NCI-H146 (cell line): ENCODE measurements around the gene ARRDC4.
A peak's percentile ranks its signal among the peaks of the same experiment; 100 is the strongest.
"Not testable (repeated sequence)": the region's sequence is repeated elsewhere in the genome, so short reads cannot be mapped to it uniquely, and the experiment has no call there.

Experiments
- DNase-seq: peaks from one replicate; lab custom pipeline; 2025; lab: John Stamatoyannopoulos, UW

Gene ARRDC4

DNA sequence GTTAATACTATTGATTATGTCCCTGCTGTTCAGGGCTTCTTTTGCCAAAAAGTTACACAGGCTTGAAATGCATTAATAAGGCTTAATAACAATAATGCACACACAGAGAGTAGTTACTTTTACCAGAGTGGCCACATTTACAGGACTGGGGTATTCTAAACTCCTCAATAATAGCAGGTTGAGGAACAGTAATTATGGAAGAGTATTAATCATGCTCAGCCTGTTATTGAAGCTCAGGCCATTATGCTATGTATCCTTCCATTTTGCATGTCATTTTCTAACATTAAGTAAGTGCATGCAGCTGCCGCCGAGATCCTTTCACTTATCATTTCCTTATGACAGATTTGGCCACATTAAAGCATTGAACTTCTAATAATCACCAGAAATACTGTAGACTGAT, 5.7 kb downstream of the ARRDC4 start:
- no peak for DNase-seq

DNA sequence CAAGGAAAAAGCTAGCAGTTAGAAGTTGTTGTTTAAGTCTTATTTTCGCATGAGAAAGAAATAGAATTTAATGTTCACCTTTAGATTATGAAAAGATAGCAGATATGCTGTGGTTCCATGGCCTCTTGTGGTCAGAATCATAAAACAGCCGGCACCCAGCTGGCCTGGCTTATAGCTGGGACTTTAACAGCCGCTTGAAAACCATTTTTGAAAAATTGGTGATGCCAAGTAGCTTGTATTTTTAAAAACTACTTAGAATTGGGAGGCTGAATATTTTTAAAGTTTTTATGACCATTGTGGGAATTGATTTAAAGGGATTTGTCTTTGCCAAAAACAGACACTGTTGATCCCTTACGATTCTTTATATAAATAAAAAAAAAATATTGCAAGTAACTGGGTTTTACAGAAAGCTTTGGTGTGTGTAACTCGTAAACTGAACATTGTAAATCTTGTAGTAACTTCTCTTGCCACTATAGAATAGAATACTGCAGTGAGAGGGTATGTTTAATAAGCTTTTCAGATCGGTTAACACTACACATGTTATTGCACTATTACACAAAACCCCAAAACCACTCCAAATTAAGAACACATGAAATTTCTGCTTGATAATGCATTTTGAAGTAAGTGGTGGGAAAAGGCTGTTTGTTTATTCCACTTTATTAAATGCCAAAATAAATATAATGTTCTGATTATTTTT, 6.6 kb downstream of the ARRDC4 start:
- DNase-seq = no peak

DNA sequence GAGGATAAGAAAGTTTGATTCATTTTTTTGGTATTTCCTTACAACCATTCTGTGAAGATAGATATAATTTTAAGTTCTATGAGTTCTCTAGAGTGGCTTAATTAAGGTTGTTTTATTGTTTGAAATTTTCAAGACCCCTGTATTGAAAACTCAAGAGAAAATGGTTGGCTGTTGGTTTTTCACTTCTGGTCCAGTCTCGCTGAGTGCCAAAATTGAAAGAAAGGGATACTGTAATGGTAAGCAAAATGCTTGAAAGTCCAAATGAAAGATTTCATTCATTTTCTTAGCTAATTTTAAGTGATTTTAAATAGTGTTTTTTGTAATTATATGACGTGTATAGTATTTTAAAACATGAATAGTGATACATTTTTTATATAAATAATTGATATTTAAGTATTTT, 7.4 kb downstream of the ARRDC4 start:
- DNase-seq = no peak

DNA sequence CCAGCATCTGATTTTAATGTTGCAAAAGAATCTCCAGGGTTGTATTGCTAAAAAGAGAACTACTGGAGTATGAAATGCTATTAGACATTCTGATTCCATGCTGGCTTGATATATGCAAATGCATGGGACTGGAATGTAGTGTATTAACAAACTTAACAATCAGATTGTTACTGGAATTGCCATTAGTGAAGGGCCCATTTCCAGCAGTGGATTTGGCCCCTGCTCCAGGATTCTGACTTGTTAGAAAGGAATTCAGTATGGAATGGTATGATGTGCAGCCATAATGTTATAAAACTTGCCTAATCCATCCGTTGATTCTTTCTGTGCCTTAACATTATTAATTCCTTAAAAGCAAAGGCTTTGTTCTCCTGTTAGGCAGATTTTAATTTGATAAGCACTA, 7.9 kb downstream of the ARRDC4 start:
- DNase-seq = no peak

DNA sequence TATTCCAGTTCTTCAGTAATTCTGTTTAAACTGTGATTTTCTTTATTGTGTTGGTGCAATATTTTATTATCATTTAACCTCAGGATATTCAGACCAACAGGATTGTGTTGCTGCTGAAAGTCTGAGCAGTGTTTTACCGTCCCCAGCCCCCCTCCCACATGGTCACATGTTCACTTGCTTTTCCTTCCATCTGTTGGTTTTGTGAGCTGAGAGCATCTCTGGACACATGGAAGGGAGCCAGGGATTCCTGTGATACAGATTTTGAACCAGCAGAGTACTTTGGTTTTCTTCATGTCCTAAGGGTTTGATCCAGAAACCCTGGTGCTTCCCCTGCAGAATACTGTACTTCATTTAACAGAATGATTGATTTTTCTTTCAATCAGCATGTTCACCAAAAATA, 11.9 kb downstream of the ARRDC4 start:
- no peak for DNase-seq

DNA sequence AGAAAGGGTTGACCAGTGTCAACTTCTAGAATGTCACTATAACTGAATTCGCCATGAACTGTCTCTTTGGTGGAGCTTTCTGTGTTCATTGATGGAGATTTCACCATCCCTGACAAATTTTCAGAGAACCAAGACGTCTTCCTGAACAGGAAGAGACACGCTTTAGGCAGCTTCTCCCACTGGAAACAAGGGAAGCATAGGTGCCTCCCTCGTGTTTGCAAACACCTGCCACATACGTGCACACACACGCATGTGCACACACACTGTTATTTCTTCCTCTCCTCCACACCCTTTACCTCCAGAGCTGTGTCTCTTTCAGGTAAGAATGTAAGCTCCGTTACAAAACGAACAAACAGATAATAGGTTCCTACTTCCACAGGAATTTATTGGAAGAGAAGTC, 15.6 kb downstream of the ARRDC4 start:
- DNase-seq = no peak

DNA sequence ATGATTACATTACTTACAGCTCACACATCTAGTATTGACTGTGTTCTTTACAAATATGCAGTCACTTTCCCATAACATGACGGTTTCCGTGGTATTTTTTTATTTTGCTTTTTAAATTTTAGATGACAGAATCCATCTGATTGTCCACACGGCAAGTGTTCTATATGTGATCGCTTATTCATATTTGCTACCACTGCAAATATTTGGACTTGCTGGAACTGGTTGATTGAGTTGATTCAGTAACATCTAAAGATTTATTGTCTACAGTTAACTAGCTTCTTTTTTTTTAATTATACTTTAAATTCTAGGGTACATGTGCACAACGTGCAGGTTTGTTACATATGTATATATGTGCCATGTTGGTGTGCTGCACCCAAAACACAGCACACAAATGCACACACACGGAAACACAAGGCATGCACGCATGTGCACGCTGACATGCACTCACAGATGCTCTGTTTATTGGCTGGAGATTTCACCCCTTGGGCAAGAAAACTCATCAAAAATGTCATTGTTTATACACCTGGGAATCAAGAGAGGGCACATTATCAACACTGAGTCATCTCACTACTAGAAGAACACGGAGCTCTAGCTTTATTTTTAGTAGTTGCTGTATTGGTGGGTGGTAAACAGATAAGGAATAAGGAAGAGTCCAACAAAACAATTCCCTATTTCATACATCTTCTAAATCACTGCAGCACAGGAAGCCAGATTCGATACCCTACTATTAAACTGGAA, 16.4 kb downstream of the ARRDC4 start:
- peak; percentile 11 for DNase-seq

DNA sequence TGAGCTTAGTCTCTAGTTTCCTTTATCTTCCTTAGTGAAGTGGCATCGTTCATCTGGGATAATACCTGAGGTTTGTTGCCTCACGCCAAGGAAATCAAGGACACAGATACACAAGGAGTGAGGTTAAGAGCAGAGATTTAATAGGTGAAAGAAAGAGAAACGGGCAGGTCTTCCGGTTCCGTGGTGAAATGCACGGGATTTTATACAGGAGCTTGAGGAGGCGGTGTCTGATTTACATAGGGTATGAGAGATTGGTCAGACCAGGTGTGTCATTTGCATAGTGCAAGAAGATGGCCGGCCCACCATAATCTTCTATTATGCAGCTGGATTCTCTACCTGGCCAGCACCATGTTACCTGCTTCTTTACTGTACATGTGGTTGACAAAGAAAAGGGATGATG, 17.2 kb downstream of the ARRDC4 start:
- peak; percentile 90 for DNase-seq

DNA sequence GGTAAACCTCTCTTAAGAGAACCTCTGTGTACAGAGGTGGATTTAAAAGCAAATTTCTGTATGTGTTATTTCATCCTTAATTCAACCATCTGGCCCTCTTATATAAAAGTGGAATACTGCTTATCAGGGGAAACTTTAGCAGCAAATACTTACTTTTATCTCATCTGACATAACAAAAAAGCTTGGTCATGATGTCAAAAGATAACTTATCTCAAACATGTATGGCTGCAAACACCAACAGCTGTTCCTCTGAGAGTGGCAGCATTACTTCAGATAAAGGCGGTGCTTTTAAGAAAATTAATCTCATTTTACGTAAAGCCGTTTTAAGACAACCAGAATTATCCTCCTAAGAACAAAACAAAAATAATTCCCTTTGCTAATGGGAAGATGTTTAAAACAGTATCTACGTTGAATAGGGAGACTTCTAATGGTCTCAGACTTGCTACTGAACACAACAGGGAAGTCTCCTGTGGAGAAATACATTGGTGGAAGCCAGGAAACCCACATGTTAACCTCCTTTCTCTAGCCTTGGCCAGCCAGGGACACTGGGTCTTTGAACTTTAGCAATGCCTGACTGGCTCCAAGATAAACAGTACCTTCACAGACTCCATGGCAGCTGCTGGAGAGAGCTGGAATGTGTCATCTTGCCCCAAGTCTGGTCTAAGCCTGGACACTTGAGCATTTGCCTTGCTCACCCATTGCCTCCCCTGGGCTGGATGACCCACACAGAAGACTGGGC, 18.1 kb downstream of the ARRDC4 start:
- DNase-seq = no peak

DNA sequence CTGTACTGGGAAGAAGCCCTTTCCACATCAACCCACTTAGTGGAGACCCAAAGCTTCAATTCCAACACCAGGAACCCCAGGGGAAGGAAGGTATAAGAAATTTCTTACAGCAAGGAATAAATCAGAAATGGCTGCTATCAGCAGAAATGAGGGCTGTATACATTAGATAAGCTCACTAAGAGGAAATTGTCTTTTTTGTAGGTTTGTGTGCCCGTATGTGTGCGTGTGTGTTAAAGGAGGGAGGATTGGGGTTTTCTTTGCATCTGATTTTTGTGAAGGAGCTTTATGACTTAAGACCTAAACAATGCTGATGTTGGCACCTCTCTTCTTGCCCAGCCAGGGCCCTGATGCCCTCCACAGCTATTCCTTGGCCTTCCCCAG, 18.6 kb downstream of the ARRDC4 start:
- DNase-seq = no peak

DNA sequence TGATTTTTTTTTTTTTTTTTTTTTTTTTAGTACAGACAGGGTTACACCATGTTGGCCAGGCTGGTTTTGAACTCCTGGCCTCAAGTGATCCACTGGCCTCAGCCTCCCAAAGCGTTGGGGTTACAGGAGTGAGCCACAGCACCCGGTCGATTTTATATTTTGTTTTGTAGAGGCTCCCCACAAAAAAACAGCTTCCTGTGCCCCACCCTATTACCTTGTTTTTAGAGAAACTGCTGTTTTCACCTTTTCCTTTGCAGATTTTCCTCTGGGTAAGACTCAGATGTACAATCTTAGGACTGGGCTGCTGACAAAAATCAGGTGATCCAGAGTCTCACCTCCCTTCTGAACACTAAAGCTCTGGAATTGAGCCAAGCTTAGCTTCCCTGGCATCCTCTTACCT, 20.6 kb downstream of the ARRDC4 start:
- DNase-seq = no peak

DNA sequence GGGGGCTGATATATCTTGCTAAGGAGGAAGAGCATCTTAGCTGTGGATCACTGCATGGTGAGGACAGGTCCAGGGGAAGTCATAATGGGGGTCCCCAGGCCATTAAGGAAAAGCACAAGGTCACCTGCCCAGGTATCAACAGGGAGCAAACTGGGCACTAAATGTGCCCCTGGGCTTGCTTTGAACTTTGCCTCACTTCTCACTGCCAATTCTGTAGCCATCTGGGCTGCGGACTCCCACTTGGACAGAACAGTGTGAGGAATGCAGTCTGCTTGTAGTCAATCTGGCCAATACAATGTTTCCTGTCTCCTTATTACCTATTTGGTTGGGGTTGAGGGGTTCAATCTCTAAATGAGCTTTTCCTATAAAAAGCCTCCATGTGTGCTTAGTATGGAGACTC, 21.3 kb downstream of the ARRDC4 start:
- peak; percentile 50 for DNase-seq

DNA sequence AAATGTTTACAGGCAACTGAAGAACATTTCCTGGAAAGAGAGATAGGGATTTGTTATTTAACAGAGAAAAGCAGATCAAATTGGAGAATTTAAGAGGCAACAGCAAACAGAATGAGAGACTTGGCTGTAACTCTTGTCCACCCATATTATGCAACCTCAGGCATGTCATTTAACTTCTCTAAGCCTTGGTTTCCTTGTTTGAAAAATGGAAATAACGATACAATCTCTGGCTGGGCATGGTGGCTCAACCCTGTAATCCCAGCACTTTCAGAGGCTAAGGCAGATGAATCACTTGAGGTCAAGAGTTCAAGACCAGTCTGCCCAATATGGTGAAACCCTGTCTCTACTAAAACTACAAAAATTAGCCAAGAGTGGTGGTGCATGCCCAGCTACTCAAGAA, 23.7 kb downstream of the ARRDC4 start:
- DNase-seq = no peak

DNA sequence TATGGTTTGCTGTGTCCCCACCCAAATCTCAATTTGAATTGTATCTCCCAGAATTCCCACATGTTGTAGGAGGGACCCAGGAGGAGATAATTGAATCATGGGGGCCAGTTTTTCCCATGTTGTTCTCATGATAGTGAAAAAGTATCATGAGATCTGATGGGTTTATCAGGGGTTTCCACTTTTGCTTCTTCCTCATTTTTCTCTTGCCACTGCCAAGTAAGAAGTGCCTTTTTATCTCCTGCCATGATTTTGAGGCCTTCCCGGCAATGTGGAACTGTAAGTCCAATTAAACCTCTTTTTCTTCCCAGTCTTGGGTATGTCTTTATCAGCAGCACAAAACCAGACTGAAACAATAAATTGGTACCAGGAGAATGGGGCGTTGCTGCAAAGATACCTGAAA, 25.5 kb downstream of the ARRDC4 start:
- not testable (repeated sequence) for DNase-seq

DNA sequence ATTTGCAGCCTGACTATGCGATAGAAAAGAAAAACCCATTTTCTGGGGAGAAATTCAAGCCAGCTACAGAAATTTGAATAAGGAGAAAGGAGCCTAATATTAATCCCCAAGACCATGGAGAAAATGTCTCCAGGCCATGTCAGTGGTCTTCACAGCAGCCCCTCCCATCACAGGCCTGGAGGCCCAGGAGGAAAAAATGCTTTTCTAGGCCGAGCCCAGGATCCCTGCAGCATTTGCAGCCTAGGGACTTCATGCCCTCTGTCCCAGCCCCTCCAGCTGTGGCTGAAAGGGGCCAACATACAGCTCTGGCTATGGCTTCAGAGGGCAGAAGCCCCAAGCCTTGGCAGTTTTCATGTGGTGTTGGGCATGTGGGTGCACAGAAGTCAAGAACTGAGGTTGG, 26.3 kb downstream of the ARRDC4 start:
- no peak for DNase-seq

DNA sequence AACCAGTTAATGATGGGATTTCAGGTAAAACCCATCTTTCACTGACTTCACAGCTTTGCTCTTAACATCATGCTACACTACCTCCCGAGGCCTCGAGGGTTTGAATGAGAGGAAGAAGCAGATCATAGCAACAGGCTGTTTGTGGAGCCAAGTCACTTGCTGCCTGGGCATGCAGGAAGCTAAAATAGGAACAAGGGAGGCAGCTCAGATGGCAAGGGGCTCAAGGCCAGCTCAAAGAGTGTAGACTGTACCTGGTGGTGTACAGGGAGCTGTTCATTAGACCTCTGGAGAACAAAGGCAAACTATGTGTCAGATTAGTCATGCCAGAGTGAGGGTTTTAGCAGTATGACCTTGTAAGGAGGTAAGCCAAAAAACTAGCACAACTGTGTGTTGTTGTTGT, 28.8 kb downstream of the ARRDC4 start:
- no peak for DNase-seq

DNA sequence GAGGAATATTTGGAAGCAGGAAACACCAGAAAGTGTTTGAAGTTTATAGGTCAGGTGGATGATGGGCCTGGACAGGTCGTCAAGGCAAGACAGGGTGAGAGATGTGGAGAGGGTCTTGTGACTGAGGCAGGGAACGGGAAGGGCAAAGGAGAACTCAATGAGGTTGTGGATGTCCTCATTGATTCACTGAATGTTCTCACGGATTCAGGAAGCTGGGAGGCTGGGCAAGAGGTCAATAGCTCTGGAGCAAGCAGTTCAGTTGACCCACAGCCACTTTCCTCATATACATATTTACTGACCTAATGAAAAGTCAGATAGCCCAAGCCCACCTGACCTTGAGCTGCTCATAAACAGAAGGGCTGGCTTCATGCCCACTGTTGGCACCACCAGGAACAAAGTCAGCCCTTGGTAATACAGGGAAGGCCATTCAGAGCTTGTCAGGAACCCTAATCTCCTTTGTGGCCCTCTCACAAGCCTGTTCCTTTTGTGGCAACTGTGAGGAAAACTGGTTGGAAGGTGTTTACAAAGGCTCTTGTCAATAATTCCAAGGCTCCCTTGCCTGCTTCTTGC, 31.6 kb downstream of the ARRDC4 start:
- no peak for DNase-seq

DNA sequence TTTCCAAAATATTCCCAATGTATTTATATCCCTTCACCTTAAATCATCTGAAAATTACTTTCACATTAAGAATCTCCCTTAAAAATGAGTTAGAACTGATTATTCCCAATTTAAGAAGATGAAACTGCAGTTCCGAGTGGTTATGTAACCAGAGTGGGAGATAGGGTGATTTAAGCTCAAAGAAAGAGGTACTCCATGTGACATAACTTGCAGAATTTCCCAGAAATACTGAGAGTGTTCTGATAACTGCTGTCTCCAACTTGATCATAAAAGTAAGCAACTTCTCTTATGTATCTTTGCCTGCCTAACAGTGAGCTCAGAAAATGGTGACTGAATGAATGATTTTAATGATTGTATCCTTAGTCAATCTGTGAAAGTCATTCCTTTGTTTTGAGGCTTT, 32.3 kb downstream of the ARRDC4 start:
- DNase-seq = no peak

DNA sequence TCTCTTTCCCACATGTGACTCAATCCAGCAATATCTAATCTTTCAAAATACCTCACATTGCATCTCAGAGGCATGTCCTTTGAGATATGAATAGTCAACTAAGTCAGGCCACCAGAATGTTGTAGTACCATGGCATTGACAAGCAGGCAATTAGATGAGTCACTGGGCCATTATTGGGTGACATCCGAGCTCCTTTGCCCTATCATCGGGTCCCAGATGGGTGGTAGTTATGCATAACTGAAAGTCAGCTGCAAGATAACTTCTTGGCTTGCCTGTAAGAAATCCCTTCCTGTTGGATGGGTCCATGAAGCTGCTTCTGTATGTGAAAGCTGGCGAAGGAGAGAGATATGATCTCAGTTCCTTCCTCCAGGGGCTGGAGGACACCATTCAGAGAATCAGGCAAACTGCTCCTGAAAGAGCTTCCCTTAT, 32.8 kb downstream of the ARRDC4 start:
- DNase-seq = peak; percentile 60

DNA sequence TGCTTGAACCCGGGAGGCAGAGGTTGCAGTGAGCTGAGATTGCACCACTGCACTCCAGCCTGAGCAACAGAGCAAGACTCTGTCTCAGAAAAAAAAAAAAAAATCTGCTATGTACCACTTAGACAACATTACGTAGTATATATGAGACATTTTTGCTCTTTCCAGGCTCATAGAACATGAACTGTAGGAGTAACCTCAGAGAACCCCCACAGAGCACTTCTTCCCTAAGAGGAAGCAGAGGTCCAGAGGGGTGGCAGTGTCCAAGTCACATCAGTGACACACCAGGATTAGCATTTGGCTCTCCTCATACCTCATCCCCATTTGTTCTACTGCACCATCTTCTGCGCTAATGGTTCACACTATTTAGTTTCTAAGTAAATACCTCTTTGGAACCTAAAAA, 33.7 kb downstream of the ARRDC4 start:
- no peak for DNase-seq

DNA sequence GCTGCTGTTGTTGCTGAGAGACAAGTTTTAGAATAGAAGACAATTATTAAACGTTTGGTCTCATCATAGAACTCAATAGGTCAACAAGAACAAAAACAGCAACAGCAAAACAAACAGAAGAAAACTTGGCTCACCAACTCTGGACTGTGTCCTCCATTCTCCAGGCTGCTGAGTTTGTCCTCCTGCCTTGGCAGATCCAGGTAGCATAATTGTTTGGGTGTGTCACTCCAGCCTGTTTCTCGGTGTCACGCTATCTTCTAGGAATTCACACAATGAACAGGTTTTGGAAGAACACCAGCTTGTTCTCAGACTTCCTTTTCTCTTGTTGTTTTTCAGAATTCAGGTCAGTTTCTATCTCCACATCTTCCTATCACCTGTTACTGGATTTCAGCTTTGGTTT, 34.7 kb downstream of the ARRDC4 start:
- peak; percentile 20 for DNase-seq

DNA sequence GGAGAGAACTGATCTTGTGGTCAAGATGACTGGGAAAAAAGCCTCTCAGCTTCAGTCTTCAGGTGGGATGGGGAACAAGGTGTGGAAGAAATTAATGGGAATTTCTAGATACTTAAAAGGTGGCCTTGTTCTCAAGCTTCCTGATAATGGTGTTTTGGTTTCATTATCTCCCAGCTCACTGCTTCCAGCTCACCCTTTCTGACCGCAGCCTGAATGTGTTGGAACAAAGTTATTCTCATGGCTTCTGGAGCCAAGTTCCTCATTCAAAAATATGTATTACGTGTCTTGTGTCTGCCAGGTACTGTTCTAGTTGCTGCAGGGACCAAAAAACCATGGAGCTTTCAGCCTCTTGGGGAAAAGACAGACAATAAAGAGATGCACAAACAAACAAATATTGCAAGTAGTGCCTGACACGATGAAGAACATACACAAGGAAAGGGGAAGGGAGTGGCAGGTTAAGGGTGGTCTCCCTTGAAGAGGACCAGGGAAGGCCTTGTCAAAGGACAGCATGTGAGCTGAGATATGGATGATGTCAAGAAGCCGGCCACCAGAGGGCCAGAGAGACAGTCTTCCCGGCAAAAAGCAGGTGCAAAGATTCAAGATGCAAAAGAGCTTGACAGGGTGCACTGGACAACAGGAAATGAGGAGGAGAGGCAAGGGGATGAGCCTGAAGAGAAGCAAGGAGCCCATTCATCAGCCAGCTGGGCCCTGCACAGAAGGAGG, 35.5 kb downstream of the ARRDC4 start:
- DNase-seq = peak; percentile 76
